PC-9 (cell line): Measurements from ENCODE around the gene BEND6. TPM values are rescaled to one million over a fixed set of nuclear protein-coding genes. Genes with fewer than 3 reads are reported as not detected.

Source experiments
- BruUV-seq: library from RNA; stranded (reverse); fragments of 400-500 nt; replicated peaks from 2 replicates; lab custom pipeline; 2021; lab: Mats Ljungman, UMichigan
- CTCF ChIA-PET: fragments of 300-600 bp; sonication (Branson Sonifier 250); formaldehyde crosslinking; loops from one replicate; lab custom pipeline; 2022; ENCODE audit warnings: antibody characterized with exemption; lab: Charles Lee
- POLR2A ChIA-PET: fragments of 300-600 bp; sonication (Branson Sonifier 250); formaldehyde crosslinking; loops from one replicate; lab custom pipeline; 2022; ENCODE audit warnings: antibody characterized with exemption; ENCODE audit not compliant: unreplicated experiment; lab: Charles Lee
- DNase-seq, 2 experiments: peaks; one replicate each; pipeline versions ENCODE4 v3.0.0 to v3.0.0-alpha.2; 2015 to 2022; ENCODE audit warnings: mixed read lengths in 1 of 2
- H2AFZ ChIP-seq: fragments of 200-600 bp; sonication (generic); 2 replicates; pipeline ENCODE4 v1.8.1; 2017; ENCODE audit warnings: antibody characterized with exemption
- H3F3A ChIP-seq: fragments of 200-600 bp; sonication (generic); 2 replicates; pipeline ENCODE4 v1.8.1; 2017; ENCODE audit warnings: antibody characterized with exemption, mild to moderate bottlenecking, low read depth; ENCODE audit not compliant: insufficient read depth
- H3K27ac ChIP-seq: fragments of 200-600 bp; sonication (generic); 2 replicates; pipeline ENCODE4 v1.6.1; 2016; ENCODE audit warnings: mixed run types
- H3K27me3 ChIP-seq: fragments of 200-600 bp; sonication (generic); 2 replicates; pipeline ENCODE4 v1.6.1; 2016; ENCODE audit warnings: low read depth, mixed run types; ENCODE audit not compliant: insufficient read depth
- H3K36me3 ChIP-seq: fragments of 200-600 bp; sonication (generic); 2 replicates; pipeline ENCODE4 v1.6.1; 2016; ENCODE audit warnings: low read depth, mixed run types
- H3K4me1 ChIP-seq: fragments of 200-600 bp; sonication (generic); replicated peaks from 2 replicates; pipeline ENCODE4 v1.6.1; 2016; ENCODE audit warnings: mixed run types; ENCODE audit not compliant: insufficient read depth
- H3K4me2 ChIP-seq: fragments of 200-600 bp; sonication (generic); 2 replicates; pipeline ENCODE4 v1.6.1; 2017; ENCODE audit warnings: mixed run types
- H3K4me3 ChIP-seq: fragments of 200-600 bp; sonication (generic); 2 replicates; pipeline ENCODE4 v1.6.1; 2016; ENCODE audit warnings: mixed run types
- H3K79me2 ChIP-seq: fragments of 200-600 bp; sonication (generic); 2 replicates; pipeline ENCODE4 v1.6.1; 2017; ENCODE audit warnings: low read depth, mixed run types
- H3K9me2 ChIP-seq: fragments of 200-600 bp; sonication (generic); 2 replicates; pipeline ENCODE4 v1.8.1; 2017; ENCODE audit warnings: mild to moderate bottlenecking; ENCODE audit not compliant: insufficient read depth
- H3K9me3 ChIP-seq: fragments of 200-600 bp; sonication (generic); 2 replicates; pipeline ENCODE4 v1.8.1; 2016; ENCODE audit warnings: low read depth; ENCODE audit not compliant: insufficient read depth
- H4K20me1 ChIP-seq: fragments of 200-600 bp; sonication (generic); 2 replicates; pipeline ENCODE4 v1.8.1; 2017; ENCODE audit not compliant: insufficient read depth
- CTCF ChIP-seq: fragments of 200-600 bp; sonication (generic); conservative IDR thresholded peaks from 2 replicates; pipeline ENCODE4 v1.6.1; 2017; ENCODE audit warnings: mixed run types, antibody characterized with exemption, mild to moderate bottlenecking, moderate library complexity
- EZH2 ChIP-seq: fragments of 200-600 bp; sonication (generic); IDR thresholded peaks from 2 replicates; pipeline ENCODE4 v1.8.0; 2017; ENCODE audit warnings: antibody characterized with exemption, low read depth
- intact Hi-C: fragments of 100-400 bp; cut with micrococcal nuclease; formaldehyde crosslinking; loops from one replicate; pipeline ENCODE4 v1.10.0; 2022; ENCODE audit not compliant: unreplicated experiment
- total RNA-seq: library from RNA; stranded (reverse); gene quantifications from 2 replicates; pipeline ENCODE4 v1.2.3, GENCODE V29; 2021

The BEND6 gene
- total RNA-seq, 1 experiment from 2014 or later = 5.7 TPM

GRCh38 chr6:57024321-57024720 is 69.4 kb downstream of the BEND6 start:
- no peak overlapping the region for H3K27ac ChIP-seq
- no peak overlapping the region for H2AFZ ChIP-seq
- no peak for TF ChIP-seq CTCF
- no peak for TF ChIP-seq EZH2
- no peaks in the 10 kb centered on the region for H3K79me2 ChIP-seq
- peaks cover 6% of the 10 kb centered on the region; the same call in 1 of the 2 replicates for H3K9me3 ChIP-seq
- no peaks in the 10 kb centered on the region for H3K9me2 ChIP-seq
- no peaks in the 10 kb centered on the region for H3K27me3 ChIP-seq
- H3F3A ChIP-seq = peaks cover 6% of the 10 kb centered on the region; the same call in 1 of the 2 replicates
- H3K4me3 ChIP-seq = no peak overlapping the region
- H4K20me1 ChIP-seq = no peaks in the 10 kb centered on the region
- peaks cover 16% of the 10 kb centered on the region for H3K4me1 ChIP-seq
- H3K36me3 ChIP-seq = no peaks in the 10 kb centered on the region
- H3K4me2 ChIP-seq = no peak overlapping the region
- CTCF ChIA-PET = interaction anchor here (0.7 kb wide), 1 partner anchor 118 kb away, joined by 3 read pairs; no protein-coding TSS in a partner anchor
- intact Hi-C loops = loop anchor here (5.0 to 10.0 kb wide), 2 partner anchors 67 to 390 kb away; partner anchors contain the start of gene BEND6
- DNase-seq = no peak
- POLR2A ChIA-PET = no interaction called here
- no TSS peak for BruUV-seq

DNA sequence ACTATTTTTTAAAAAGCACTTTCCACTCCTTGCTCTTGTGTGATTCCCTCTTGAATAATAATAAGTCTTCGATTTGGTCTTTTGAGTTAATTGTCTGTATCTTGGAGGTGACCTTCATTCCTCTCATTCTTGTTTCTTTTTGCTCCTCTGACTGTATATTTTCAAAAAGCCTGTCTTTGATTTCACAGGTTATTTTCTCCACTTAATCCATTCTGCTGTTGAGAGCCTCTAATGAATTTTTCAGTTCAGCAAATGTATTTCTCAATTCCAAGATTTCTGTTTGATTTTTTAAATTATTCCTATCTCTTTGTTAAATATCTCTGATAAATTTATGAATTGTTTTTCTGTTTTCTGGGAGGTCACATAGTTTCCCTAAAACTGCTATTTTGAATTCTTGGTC is 69.9 kb downstream of the BEND6 start:
- Histone ChIP-seq H3F3A (peaks cover 6% of the 10 kb centered on the region; the same call in 1 of the 2 replicates), H3K4me3 (no peak overlapping the region), H3K27ac (no peak overlapping the region), H3K36me3 (no peaks in the 10 kb centered on the region), H4K20me1 (no peaks in the 10 kb centered on the region), H3K4me1 (peaks cover 21% of the 10 kb centered on the region), H2AFZ (no peak overlapping the region), H3K9me3 (peaks cover 6% of the 10 kb centered on the region; the same call in 1 of the 2 replicates), H3K27me3 (no peaks in the 10 kb centered on the region), H3K4me2 (no peak overlapping the region), H3K79me2 (no peaks in the 10 kb centered on the region), H3K9me2 (no peaks in the 10 kb centered on the region)
- no peak for DNase-seq
- CTCF ChIA-PET = interaction anchor here (0.7 kb wide), 1 partner anchor 117 kb away, joined by 3 read pairs; no protein-coding TSS in a partner anchor
- POLR2A ChIA-PET = no interaction called here
- intact Hi-C loops = loop anchor here (5.0 to 10.0 kb wide), 2 partner anchors 67 to 390 kb away; partner anchors contain the start of gene BEND6
- TF ChIP-seq CTCF (no peak), EZH2 (no peak)
- no TSS peak for BruUV-seq

GRCh38 chr6:57026001-57026400 is 71.1 kb downstream of the BEND6 start:
- POLR2A ChIA-PET = no interaction called here
- TF ChIP-seq CTCF = no peak
- TF ChIP-seq EZH2 = no peak

More at GRCh38 chr6:57026001-57026400, 71.1 kb downstream of the BEND6 start:
- BruUV-seq = no TSS peak
- CTCF ChIA-PET = no interaction called here
- peaks cover 24% of the 10 kb centered on the region for H3K4me1 ChIP-seq
- intact Hi-C loops = loop anchor here (10.0 kb wide), 1 partner anchor 391 kb away; no protein-coding TSS in a partner anchor
- H3K4me3 ChIP-seq = no peak overlapping the region
- DNase-seq = no peak
- H3K27me3 ChIP-seq = no peaks in the 10 kb centered on the region
- no peak overlapping the region for H2AFZ ChIP-seq
- H4K20me1 ChIP-seq = no peaks in the 10 kb centered on the region
- H3F3A ChIP-seq = peaks cover 6% of the 10 kb centered on the region; the same call in 1 of the 2 replicates
- H3K27ac ChIP-seq = no peak overlapping the region
- H3K9me2 ChIP-seq = no peaks in the 10 kb centered on the region
- peaks cover 6% of the 10 kb centered on the region; the same call in 1 of the 2 replicates for H3K9me3 ChIP-seq
- H3K4me2 ChIP-seq = no peak overlapping the region
- no peaks in the 10 kb centered on the region for H3K79me2 ChIP-seq
- no peaks in the 10 kb centered on the region for H3K36me3 ChIP-seq
